ENCODE results near the gene CCNT2.
"Not testable (repeated sequence)": the region's sequence is repeated elsewhere in the genome, so short reads cannot be mapped to it uniquely, and the experiment has no call there.

CCNT2 gene

GRCh38 chr2:134919341-134920210 is 954 bp downstream of the CCNT2 start:
- peak; percentile 22 for DNase-seq (ENCODE audit: low read depth)

GRCh38 chr2:134924912-134925311 is 6.3 kb downstream of the CCNT2 start:
- DNase-seq (ENCODE audit: low read depth), result no peak

GRCh38 chr2:134926231-134926931 is 7.8 kb downstream of the CCNT2 start:
- DNase-seq (ENCODE audit: low read depth), result no peak

GRCh38 chr2:134927195-134927594 is 8.6 kb downstream of the CCNT2 start:
- DNase-seq (ENCODE audit: low read depth), result no peak

GRCh38 chr2:134932864-134933526 is 14.4 kb downstream of the CCNT2 start:
- DNase-seq (ENCODE audit: low read depth), result no peak

- no peak for DNase-seq (ENCODE audit: low read depth)
These were observed 15.1 kb downstream of the CCNT2 start for GRCh38 chr2:134933732-134934131.

GRCh38 chr2:134934150-134934549 is 15.5 kb downstream of the CCNT2 start:
- no peak for DNase-seq (ENCODE audit: low read depth)

GRCh38 chr2:134934641-134935040 is 16.0 kb downstream of the CCNT2 start:
- DNase-seq (ENCODE audit: low read depth), result no peak

GRCh38 chr2:134936691-134937090 is 18.1 kb downstream of the CCNT2 start:
- no peak for DNase-seq (ENCODE audit: low read depth)

- no peak for DNase-seq (ENCODE audit: low read depth)
These were observed 24.9 kb downstream of the CCNT2 start for GRCh38 chr2:134943540-134943939.

GRCh38 chr2:134944975-134945374 is 26.4 kb downstream of the CCNT2 start:
- DNase-seq (ENCODE audit: low read depth), result no peak

GRCh38 chr2:134946073-134946472 is 27.5 kb downstream of the CCNT2 start:
- DNase-seq (ENCODE audit: low read depth), result no peak

- DNase-seq (ENCODE audit: low read depth), result no peak
These were observed 31.5 kb downstream of the CCNT2 start for GRCh38 chr2:134949981-134950708.

GRCh38 chr2:134950886-134951285 is 32.3 kb downstream of the CCNT2 start:
- DNase-seq (ENCODE audit: low read depth), result no peak

GRCh38 chr2:134952608-134953007 is 34.0 kb downstream of the CCNT2 start:
- DNase-seq (ENCODE audit: low read depth), result no peak

- DNase-seq (ENCODE audit: low read depth), result no peak
These were observed 35.4 kb downstream of the CCNT2 start for GRCh38 chr2:134954065-134954464.

GRCh38 chr2:134955744-134956143 is 37.1 kb downstream of the CCNT2 start:
- DNase-seq (ENCODE audit: low read depth), result no peak

- DNase-seq (ENCODE audit: low read depth), result no peak
These were observed 38.9 kb downstream of the CCNT2 start for GRCh38 chr2:134957477-134957876.

GRCh38 chr2:134967166-134967565 is 48.5 kb downstream of the CCNT2 start:
- not testable (repeated sequence) for DNase-seq (ENCODE audit: low read depth)

GRCh38 chr2:134973241-134974138 is 54.9 kb downstream of the CCNT2 start:
- no peak for DNase-seq (ENCODE audit: low read depth)

Data from activated gamma-delta T cell treated with anti-CD3 and anti-CD28 coated beads, Interleukin-2, amount 50 U/mL, for 16 hours (primary cell).